ENCODE data around the gene RRAGB.
"Not testable (repeated sequence)": the region's sequence is repeated elsewhere in the genome, so short reads cannot be mapped to it uniquely, and the experiment has no call there.

The RRAGB gene

GRCh38 chrX:55742649-55743048 is 25.1 kb downstream of the RRAGB start:
- Mint-ChIP-seq H3K36me3 (no peaks in the 10 kb centered on the region), H3K27ac (no peak overlapping the region), H3K4me1 (no peaks in the 10 kb centered on the region), H3K4me3 (no peak overlapping the region), H3K9me3 (no peaks in the 10 kb centered on the region)
- no peak for ATAC-seq
- no peak for DNase-seq (ENCODE audit: low spot score in 2 of 2)

- not testable (repeated sequence) for ATAC-seq; H3K4me1 Mint-ChIP-seq; DNase-seq (ENCODE audit: low spot score in 2 of 2); H3K36me3 Mint-ChIP-seq; H3K27ac Mint-ChIP-seq; H3K4me3 Mint-ChIP-seq; H3K9me3 Mint-ChIP-seq
Observed at GRCh38 chrX:55748463-55748862, 30.9 kb downstream of the RRAGB start.

GRCh38 chrX:55750256-55750655 is 32.7 kb downstream of the RRAGB start:
- no peak overlapping the region for H3K27ac Mint-ChIP-seq
- no peaks in the 10 kb centered on the region for H3K4me1 Mint-ChIP-seq
- no peaks in the 10 kb centered on the region for H3K9me3 Mint-ChIP-seq
- peaks cover 11% of the 10 kb centered on the region for H3K36me3 Mint-ChIP-seq
- ATAC-seq (no peak), DNase-seq (ENCODE audit: low spot score in 2 of 2) (no peak)
- no peak overlapping the region for H3K4me3 Mint-ChIP-seq

- ATAC-seq = peak; percentile 92
- peaks cover 24% of the 10 kb centered on the region for H3K36me3 Mint-ChIP-seq
- H3K27ac Mint-ChIP-seq = no peak overlapping the region
Observed at GRCh38 chrX:55754861-55755294, 37.3 kb downstream of the RRAGB start.

GRCh38 chrX:55758033-55758432 is 40.5 kb downstream of the RRAGB start:
- no peaks in the 10 kb centered on the region for H3K4me1 Mint-ChIP-seq
- DNase-seq (ENCODE audit: low spot score in 2 of 2) = no peak
- peaks cover 24% of the 10 kb centered on the region for H3K36me3 Mint-ChIP-seq
- no peak for ATAC-seq
- no peak overlapping the region for H3K27ac Mint-ChIP-seq
- no peak overlapping the region for H3K4me3 Mint-ChIP-seq
- H3K9me3 Mint-ChIP-seq = no peaks in the 10 kb centered on the region

More at GRCh38 chrX:55754861-55755294, 37.3 kb downstream of the RRAGB start:
- Mint-ChIP-seq H3K4me1 (no peaks in the 10 kb centered on the region), H3K4me3 (no peak overlapping the region), H3K9me3 (no peaks in the 10 kb centered on the region)
- no peak for DNase-seq (ENCODE audit: low spot score in 2 of 2)

GRCh38 chrX:55759478-55759877 is 41.9 kb downstream of the RRAGB start:
- Mint-ChIP-seq H3K9me3 (no peaks in the 10 kb centered on the region), H3K36me3 (peaks cover 19% of the 10 kb centered on the region), H3K27ac (no peak overlapping the region), H3K4me1 (no peaks in the 10 kb centered on the region), H3K4me3 (no peak overlapping the region)
- no peak for ATAC-seq
- DNase-seq (ENCODE audit: low spot score in 2 of 2) = no peak

- ATAC-seq = no peak
- no peak overlapping the region for H3K27ac Mint-ChIP-seq
Observed at GRCh38 chrX:55767100-55767499, 49.6 kb downstream of the RRAGB start.

GRCh38 chrX:55774419-55774818 is 56.9 kb downstream of the RRAGB start:
- not testable (repeated sequence) for H3K4me3 Mint-ChIP-seq; DNase-seq (ENCODE audit: low spot score in 2 of 2); H3K27ac Mint-ChIP-seq; H3K9me3 Mint-ChIP-seq; H3K4me1 Mint-ChIP-seq; H3K36me3 Mint-ChIP-seq; ATAC-seq

More at GRCh38 chrX:55767100-55767499, 49.6 kb downstream of the RRAGB start:
- Mint-ChIP-seq H3K9me3 (no peaks in the 10 kb centered on the region), H3K36me3 (peaks cover 6% of the 10 kb centered on the region), H3K4me3 (no peak overlapping the region), H3K4me1 (no peaks in the 10 kb centered on the region)
- no peak for DNase-seq (ENCODE audit: low spot score in 2 of 2)

GRCh38 chrX:55777596-55777995 is 60.0 kb downstream of the RRAGB start:
- Mint-ChIP-seq H3K27ac (no peak overlapping the region), H3K36me3 (peaks cover 5% of the 10 kb centered on the region), H3K9me3 (no peaks in the 10 kb centered on the region), H3K4me3 (no peak overlapping the region), H3K4me1 (peaks cover 5% of the 10 kb centered on the region)
- ATAC-seq (no peak), DNase-seq (ENCODE audit: low spot score in 2 of 2) (no peak)

- peaks cover 5% of the 10 kb centered on the region for H3K4me1 Mint-ChIP-seq
- H3K36me3 Mint-ChIP-seq = peaks cover 5% of the 10 kb centered on the region
- DNase-seq (ENCODE audit: low spot score in 2 of 2) = no peak
- ATAC-seq = no peak
- no peaks in the 10 kb centered on the region for H3K9me3 Mint-ChIP-seq
- no peak overlapping the region for H3K27ac Mint-ChIP-seq
- no peak overlapping the region for H3K4me3 Mint-ChIP-seq
Observed at GRCh38 chrX:55778322-55778721, 60.8 kb downstream of the RRAGB start.

GRCh38 chrX:55783723-55784122 is 66.2 kb downstream of the RRAGB start:
- Mint-ChIP-seq H3K36me3 (no peaks in the 10 kb centered on the region), H3K9me3 (peaks cover 3% of the 10 kb centered on the region), H3K27ac (no peak overlapping the region), H3K4me3 (no peak overlapping the region), H3K4me1 (no peaks in the 10 kb centered on the region)
- ATAC-seq (no peak), DNase-seq (ENCODE audit: low spot score in 2 of 2) (no peak)

- Mint-ChIP-seq H3K27ac (no peak overlapping the region), H3K4me1 (no peaks in the 10 kb centered on the region), H3K36me3 (no peaks in the 10 kb centered on the region)
Observed at GRCh38 chrX:55787063-55787462, 69.5 kb downstream of the RRAGB start.

GRCh38 chrX:55787727-55788126 is 70.2 kb downstream of the RRAGB start:
- ATAC-seq (no peak), DNase-seq (ENCODE audit: low spot score in 2 of 2) (no peak)
- Mint-ChIP-seq H3K4me3 (no peak overlapping the region), H3K4me1 (no peaks in the 10 kb centered on the region), H3K36me3 (no peaks in the 10 kb centered on the region), H3K27ac (no peak overlapping the region), H3K9me3 (peaks cover 3% of the 10 kb centered on the region)

More at GRCh38 chrX:55787063-55787462, 69.5 kb downstream of the RRAGB start:
- peaks cover 3% of the 10 kb centered on the region for H3K9me3 Mint-ChIP-seq
- H3K4me3 Mint-ChIP-seq = no peak overlapping the region
- ATAC-seq (no peak), DNase-seq (ENCODE audit: low spot score in 2 of 2) (no peak)

- H3K27ac Mint-ChIP-seq = no peak overlapping the region
- DNase-seq (ENCODE audit: low spot score in 2 of 2) = no peak
- no peak overlapping the region for H3K4me3 Mint-ChIP-seq
- H3K9me3 Mint-ChIP-seq = no peaks in the 10 kb centered on the region
- H3K36me3 Mint-ChIP-seq = no peaks in the 10 kb centered on the region
- ATAC-seq = peak; percentile 74
- no peaks in the 10 kb centered on the region for H3K4me1 Mint-ChIP-seq
Observed at GRCh38 chrX:55794405-55794804, 76.9 kb downstream of the RRAGB start.

GRCh38 chrX:55796496-55796895 is 78.9 kb downstream of the RRAGB start:
- no peak for ATAC-seq
- no peaks in the 10 kb centered on the region for H3K4me1 Mint-ChIP-seq
- H3K36me3 Mint-ChIP-seq = no peaks in the 10 kb centered on the region
- no peak overlapping the region for H3K27ac Mint-ChIP-seq
- DNase-seq (ENCODE audit: low spot score in 2 of 2) = no peak
- H3K4me3 Mint-ChIP-seq = no peak overlapping the region
- H3K9me3 Mint-ChIP-seq = no peaks in the 10 kb centered on the region

GRCh38 chrX:55801811-55802210 is 84.3 kb downstream of the RRAGB start:
- no peaks in the 10 kb centered on the region for H3K9me3 Mint-ChIP-seq
- no peak for ATAC-seq
- H3K4me1 Mint-ChIP-seq = no peaks in the 10 kb centered on the region
- no peak overlapping the region for H3K27ac Mint-ChIP-seq
- no peak overlapping the region for H3K4me3 Mint-ChIP-seq
- H3K36me3 Mint-ChIP-seq = no peaks in the 10 kb centered on the region
- DNase-seq (ENCODE audit: low spot score in 2 of 2) = no peak

All from stimulated activated effector memory CD8-positive, alpha-beta T cell treated with anti-CD3 and anti-CD28 coated beads, Interleukin-12 subunit alpha, Interleukin-12 subunit beta, amount 100 ng/mL, for 72 hours (primary cell).